Raji (cell line): Measurements from ENCODE around the gene MAP7.

Experiments
- POLR2A ChIP-seq: IDR thresholded peaks from 2 replicates; pipeline ENCODE4 v1.6.1; 2011; ENCODE audit warnings: low read depth, low read length, control low read depth; ENCODE audit not compliant: insufficient read depth

Gene MAP7

DNA sequence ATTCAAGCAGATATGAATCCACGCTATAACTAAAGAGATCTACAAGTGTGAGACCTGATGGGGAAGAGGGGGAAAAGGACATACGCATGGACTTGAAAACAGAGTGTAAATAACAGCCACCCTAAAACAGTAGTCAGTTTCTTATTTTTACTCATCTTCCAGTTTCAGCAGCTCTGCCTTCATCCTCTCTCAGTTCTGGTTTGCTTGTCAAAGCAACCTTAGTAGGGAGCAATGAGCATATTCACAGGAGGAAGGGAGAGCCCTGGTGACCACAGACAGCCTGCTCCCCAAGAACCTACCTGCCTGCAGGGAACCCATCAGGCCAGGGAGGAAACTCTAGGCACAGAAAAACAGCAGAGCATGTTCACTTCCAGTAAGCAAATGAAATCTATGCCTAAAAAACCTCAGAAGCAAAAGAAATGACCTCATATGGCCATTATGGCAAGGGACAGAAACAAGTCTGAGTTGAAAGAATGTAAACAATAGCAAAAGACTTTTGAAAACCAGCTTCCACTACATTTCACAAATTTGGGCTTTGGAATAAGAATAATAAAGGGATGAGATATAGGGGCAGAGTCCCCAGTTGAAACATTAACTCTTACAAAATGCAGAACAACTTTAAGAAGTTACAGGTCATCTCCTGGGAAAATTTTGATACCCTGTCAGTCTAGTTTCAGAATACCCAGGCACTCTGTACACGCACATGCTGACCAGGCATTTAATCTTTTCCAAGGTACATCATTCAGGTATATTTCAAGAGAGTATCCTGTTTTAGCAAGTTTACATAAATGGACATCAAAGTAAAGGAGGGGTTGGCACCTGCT is 139.8 kb downstream of the MAP7 start:
- TF ChIP-seq POLR2A: no peak

DNA sequence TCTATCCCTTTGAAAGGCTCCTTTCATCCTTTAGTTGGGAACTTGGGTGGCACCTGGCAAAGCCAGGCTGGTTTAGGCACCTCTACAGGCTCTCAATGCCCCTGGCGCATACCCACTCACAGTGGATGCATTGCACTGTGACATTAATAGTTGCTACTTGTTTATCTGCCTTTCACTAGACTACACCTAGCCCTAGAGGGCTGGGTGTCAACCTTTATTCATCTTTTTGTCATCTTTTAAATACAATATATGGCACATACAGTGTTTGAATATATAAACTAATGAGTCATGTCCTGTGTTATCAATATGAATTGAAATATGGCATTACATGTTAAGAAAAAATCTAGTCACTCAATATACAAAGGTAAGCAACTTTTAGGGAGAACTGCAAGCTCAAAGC is 140.6 kb downstream of the MAP7 start:
- no peak for TF ChIP-seq POLR2A

DNA sequence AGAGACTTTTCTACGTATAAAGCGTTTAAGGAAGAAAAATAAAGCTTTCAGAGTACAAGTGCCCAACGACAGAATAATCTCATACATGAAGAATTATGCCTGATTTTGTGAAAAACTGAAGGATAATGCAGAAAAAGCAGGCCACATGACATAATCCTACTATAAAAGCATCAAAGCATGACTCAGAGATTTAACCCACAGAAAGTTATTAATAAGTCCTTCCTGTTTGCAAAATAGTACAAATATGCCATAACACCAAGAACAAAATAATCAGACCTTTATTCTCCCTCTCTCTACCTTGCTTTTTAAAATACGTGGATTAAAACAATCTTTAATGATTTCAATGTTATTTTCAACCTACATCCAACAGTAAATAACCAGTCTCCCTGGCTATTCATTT is 142.0 kb downstream of the MAP7 start:
- TF ChIP-seq POLR2A: no peak

DNA sequence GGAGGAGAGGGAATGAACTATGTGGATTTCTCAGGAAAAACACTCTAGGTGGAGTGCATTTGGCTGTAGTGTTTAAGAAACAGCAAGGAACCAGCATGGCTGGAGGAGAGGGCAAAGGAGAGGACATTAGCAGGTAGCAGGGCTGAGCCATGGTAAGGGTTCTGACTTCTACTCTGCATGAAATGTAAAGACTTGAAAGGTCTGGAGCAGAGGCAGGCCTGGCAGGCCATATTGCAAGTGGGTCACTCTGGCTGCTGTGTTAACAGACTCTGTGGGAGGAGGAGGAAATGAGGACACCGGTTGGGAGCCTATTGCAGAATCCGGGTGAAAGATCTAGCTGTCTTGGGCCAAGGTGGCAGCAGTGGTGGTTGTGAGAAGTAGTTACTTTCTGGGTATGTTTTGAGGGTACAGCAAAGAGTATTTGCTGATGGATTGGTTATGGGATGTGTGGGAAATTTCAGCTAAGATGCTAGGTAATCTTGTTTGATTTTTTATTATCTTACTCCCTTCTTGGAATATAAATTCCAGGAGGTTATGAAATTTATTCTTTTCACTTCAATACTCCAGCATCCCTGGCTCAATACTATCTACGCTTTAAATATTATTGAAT is 144.7 kb downstream of the MAP7 start:
- no peak for TF ChIP-seq POLR2A

DNA sequence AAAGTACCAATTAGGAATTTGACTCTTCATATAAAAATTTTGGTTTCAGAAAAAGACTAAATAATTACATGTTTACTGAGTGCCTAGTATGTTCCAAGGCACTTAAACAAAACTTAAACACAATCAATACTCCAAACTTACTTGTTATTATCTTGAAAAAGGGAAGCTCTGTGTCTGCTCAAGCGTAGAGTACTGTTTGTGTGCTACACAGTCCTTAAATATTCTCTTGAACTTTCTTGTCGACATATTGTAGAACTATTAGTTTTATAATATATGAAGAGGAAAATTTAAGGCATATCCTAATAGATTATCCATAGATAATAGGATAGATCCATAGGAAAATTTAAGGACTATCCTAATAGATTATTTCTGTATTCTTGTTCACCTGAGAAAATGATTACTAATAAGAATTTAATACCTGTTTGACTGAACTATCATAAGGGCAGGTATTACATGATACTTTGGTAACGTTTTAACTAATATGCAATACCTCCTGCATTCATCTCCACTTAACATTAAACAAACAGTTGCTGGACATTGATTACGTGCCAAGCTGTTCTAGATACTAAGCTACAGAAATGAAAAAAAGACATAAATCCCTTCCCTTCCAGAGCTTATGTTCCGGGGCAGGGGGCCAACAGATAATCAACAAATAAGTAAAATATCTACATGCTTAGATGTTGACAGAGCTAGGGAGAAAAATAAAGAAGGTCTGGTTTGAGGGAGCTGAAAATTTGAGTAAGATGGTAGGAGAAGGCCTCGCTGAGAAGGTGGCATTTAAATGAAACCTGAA is 145.4 kb downstream of the MAP7 start:
- TF ChIP-seq POLR2A: no peak

DNA sequence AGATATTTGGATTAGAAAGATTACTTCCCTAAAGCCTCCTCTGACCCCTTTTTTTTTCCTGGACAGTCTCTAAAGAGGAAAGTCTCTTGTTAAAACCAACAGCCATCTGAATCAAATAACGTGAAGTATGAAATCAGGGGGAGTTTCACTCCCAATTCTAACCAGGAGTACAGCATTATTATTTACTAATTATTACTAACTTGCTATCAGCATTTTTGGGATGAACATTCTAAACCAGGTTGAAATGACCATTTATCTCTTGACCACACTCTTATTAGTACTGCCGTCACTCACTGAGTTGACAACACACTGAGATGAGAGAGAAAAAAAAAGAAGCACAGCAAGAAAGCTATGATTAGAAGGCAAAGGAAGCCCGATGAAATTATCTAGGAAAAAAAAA is 146.2 kb downstream of the MAP7 start:
- no peak for TF ChIP-seq POLR2A

DNA sequence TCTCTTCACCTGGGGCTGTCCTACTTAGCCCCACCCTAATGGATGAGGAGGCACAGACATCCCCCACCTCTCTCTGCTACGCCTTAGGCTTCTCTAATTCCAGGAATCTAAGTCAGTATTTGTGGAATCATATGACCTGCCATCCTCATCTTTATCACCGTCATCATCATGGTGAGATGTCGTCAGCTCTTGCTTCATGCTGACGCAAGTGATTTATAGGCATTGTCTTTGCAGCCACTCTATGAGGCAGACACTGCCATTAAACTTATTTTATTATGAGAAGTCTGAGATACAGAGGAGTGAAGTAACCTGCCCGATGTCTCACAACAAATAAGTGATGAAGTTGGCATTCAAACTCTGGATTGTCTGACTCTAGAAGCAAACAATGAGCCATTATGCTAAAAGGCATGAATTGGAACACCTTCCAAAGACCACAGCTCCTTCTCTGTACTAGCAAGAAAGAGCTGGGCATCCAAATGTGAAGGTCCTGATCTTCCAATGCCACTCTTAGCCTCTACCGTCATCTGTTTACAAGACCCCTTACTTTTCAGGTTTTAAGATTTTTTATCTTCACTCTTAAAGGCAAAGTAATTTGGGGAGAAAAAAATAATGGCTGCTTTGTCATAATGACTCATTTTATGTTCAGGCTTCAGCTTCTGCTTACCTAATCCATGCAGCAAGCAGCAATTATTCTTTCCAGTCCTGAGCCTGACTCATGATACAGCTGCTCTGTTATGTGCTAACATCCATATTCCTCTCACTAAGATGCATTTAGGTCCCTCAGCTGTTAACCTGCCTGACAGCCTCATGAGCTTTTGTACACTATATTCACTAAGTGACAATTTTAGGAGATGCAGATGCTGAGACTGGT is 146.9 kb downstream of the MAP7 start:
- TF ChIP-seq POLR2A: no peak

DNA sequence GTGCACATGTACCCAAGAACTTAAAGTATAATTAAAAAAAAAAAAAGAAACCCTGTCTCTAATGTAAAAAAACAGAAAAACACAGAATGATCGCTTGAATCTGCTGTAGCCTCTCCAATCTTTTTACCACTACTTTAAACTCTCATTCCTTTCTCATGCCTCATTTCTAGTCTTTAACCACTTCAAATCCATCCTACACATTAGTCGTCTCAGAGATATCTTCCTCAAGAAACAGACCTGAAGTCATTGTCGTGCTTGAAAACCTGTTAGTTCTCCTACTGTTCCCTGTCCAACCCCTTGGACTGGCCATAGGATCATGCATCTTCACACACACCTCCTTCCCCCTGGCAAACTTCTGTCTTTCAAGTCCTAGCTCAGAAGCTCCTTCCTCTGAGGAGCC is 148.5 kb downstream of the MAP7 start:
- no peak for TF ChIP-seq POLR2A

DNA sequence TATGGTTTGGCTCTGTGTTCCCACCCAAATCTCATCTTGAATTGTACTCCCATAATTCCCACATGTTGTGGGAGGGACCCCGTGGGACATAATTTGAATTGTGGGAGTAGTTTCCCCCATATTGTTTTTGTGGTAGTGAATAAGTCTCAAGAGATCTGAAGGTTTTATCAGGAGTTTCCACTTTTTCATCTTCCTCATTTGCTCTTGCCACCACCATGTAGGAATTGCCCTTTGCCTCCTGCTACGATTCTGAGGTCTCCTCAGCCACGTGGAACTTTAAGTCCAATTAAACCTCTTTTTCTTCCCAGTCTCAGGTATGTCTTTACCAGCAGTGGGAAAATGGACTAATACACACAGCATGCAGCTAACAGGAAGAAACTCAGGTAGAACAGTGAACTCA is 151.8 kb downstream of the MAP7 start:
- TF ChIP-seq POLR2A: no peak

DNA sequence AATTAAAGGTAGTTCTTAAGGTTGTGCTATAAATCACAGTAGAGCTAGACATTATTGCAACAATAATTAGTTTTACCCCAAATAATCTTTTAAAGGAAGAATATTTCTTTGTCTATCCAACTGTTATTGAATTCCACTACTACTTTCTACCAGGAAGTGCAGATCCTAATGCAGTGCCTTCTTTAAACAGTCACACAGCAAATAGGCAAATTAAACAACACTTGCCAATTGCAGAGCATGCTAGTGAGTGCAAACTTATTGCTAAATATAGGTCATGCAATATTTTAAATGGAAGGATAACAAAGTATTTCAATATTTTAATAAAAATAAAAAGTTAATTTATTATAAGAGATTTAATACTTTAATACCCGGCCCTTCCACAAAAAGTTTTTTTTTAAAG is 153.3 kb downstream of the MAP7 start:
- no peak for TF ChIP-seq POLR2A

DNA sequence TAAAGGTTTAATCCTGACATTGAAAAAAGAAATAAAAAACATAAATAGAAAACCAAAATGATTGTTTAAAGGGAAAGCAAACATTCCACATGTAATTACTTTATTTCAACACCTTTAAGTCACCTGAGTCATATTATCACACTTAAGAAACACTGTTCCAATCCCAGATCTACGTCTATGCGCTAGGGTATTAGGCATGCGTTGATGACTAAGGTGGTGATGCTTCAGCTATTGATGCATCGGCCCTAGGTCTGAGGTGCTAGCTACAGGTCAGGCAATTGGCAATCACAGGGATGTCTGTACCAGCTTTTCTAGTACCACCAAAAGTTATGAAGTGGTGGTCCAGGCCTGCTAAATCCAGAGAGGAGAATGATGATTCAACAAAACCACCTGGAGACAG is 162.9 kb downstream of the MAP7 start:
- TF ChIP-seq POLR2A: no peak

DNA sequence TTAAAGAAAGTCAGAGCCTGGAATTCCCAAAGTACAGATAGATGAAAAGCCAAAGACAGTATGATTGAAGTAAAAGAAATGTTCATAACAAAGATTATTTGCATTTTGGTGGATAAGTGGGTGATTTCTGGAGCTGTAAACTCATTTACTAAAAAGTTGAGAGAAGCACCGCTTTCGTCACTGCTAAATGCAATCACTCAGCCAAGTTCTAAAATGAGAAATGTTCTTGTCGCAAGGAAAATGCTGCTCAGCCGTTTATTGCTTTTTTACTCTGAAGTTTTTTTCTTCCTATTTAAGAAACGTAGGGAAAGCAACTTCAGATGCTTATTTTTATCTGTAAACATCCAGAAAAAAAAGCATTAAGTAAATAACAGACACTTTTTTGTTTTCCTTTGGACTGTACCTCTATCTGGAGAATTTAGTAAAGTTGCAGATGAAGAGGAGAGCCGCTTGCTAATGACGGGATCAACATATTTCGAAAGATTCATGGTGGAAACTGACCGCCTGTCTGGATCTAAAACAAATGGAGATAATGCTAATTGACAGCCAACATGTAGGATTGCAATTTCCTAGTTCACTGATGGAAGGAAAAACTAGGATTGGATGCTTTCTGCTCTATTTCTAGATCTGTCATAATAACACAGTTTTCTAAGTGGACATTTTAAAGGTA is 166.8 kb downstream of the MAP7 start:
- no peak for TF ChIP-seq POLR2A

DNA sequence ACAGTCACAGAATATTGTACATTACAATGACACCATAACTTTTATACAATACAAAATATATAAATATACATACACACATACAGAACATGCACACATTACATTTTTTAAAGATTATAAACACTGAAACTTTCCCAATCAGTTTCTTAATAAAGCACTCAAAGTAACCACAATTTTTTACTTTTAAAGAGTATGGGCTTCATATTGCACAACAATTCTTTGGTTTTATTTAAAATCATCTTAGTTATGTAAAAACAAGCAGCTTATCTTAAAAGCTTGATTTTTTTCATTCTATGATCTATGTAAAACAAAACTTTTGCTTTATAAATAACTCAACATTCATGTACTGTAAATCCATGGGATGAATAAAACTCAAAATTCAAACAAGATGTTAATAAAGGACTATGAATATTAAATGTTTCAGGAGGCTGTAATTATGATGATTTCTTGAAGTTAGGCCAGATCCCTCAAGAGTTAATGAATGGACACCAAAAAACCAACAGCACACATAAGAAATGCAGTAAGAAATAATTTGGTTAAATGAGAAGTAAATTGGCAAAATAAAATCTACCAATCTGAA is 167.5 kb downstream of the MAP7 start:
- no peak for TF ChIP-seq POLR2A

DNA sequence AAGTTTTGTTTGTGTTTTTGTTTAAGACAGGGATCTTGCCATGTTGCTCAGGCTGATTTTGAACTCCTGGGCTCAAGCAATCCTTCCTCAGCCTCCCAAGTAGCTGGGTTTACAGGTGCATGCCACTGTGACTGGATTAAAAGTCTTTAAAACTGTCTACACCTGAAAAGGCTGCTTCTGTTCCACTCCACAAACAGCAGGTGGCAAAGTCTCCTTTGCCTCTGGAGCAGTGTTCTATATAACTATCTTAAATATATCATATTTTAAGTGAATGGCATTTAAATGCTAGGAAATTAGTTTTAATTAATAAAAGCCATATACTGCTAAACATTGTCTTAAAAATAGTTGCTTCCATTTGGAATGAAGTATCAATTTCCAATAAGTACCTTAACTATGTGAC is 171.3 kb downstream of the MAP7 start:
- TF ChIP-seq POLR2A: no peak

DNA sequence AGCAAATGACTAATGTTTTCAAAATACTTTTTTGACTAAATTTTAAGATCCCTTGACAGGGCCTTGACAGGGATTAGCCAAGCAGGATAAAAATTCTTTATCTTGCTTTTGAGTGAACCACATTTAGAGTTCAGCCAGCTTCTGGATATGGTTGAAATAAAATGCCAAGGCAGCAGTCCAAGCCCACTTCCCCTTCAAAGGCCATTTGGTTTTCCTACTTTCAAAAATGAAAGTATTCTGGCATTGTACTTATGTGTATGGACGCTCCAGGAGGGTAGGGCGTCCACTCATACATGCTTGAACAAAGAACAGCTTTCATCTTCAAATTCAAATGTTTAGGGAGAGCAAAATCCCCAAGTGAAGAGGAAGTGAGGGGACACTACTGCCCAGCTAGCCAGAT is 178.3 kb downstream of the MAP7 start:
- TF ChIP-seq POLR2A: no peak
